Right cardiac atrium (tissue), 5 donors: ENCODE data around the gene PNPLA5. TPM values are rescaled to one million over a fixed set of nuclear protein-coding genes. Genes with fewer than 3 reads are reported as not detected.
A peak's percentile ranks its signal among the peaks of the same experiment; 100 is the strongest.
"Not testable (repeated sequence)": the region's sequence is repeated elsewhere in the genome, so short reads cannot be mapped to it uniquely, and the experiment has no call there.

Source experiments
- ATAC-seq, 2 donors: fragments of 200-7000 bp; cut with Tn5 transposase; one replicate each; pipeline versions ENCODE4 v1.8.0 to v1.9.1; 2020; ENCODE audit warnings: moderate library complexity in 2 of 2, mild to moderate bottlenecking in 1 of 2
- DNase-seq, 3 donors: peaks; one replicate each; pipeline ENCODE4 v3.0.0-alpha.2; 2020
- H3K27ac ChIP-seq: one replicate; pipeline ENCODE4 v1.5.1; 2013; ENCODE audit warnings: mild to moderate bottlenecking, low read length, control low read depth, moderate library complexity
- H3K27me3 ChIP-seq: one replicate; pipeline ENCODE4 v1.6.1; 2013; ENCODE audit not compliant: control insufficient read depth, insufficient read depth
- H3K4me1 ChIP-seq: one replicate; pipeline ENCODE4 v1.6.1; 2013; ENCODE audit warnings: low read length; ENCODE audit not compliant: control insufficient read depth, insufficient read depth
- H3K4me3 ChIP-seq: one replicate; pipeline ENCODE4 v1.5.1; 2013; ENCODE audit warnings: low read length, control low read depth
- H3K9me3 ChIP-seq: one replicate; pipeline ENCODE4 v1.6.1; 2013; ENCODE audit warnings: low read length; ENCODE audit not compliant: control insufficient read depth
- WGBS: extraction: QIAGEN DNeasy Blood & Tissue Kit; methylation state at CpG from one replicate; pipeline ENCODE4 v1.1.7; 2013; 5-methylcytosine and 5-hydroxymethylcytosine counted together
- intact Hi-C, 4 donors: fragments of 100-400 bp; cut with DNase I; formaldehyde crosslinking; loops; one replicate each; pipeline versions ENCODE4 v1.11.0 to v1.14.0; 2022 to 2023
- polyA plus RNA-seq: library from polyadenylated mRNA; stranded (reverse); fragments of 200-250 nt; gene quantifications from one replicate; pipeline ENCODE4 v1.2.3, GENCODE V29; 2013
- total RNA-seq, 4 donors: library from RNA; stranded (reverse); fragmentation: NEBNext Ultra II Directional; extraction: Animal tissue kit (Norgen Biotek cat#: 25700); gene quantifications; one replicate each; pipeline ENCODE4 v1.2.1, GENCODE V29; 2021
- donor health status: healthy with polysubstance abuse.
- donor health status: DM: no; HTN: yes; CAD: no.
- donor health status: DM: no; HTN: no; CAD: no.
- donor health status: DM: no; HTN: yes; CAD: no; lungs with severe emphysema.
- donor health status: DM: yes; HTN: yes; CAD: no.

The PNPLA5 gene
- total and polyA plus RNA-seq, 5 donors, result not detected

DNA sequence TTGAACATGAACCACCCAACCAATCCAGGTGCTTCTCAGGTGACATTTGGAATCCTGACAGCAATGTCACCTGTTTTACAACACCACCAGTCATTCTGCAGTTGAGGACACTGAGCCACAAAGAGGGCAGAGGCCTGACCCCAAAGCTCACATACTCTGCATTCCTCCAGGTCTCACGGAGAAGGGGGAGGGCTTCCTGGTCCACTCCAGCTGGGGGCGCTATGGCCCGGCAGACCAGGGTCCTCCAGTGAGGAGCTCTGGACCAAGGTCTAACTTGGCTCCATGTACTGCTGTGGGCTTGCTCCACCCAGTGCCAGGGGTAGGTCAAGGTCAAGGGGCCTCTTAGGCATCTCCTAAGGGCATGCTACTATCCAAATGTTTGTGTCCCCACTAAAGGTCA lies 30.3 kb upstream of the PNPLA5 start:
- intact Hi-C loops, result no loop called here
- DNase-seq, result no peak
- Histone ChIP-seq H3K27ac (no peak overlapping the region), H3K27me3 (no peaks in the 10 kb centered on the region), H3K4me3 (no peak overlapping the region), H3K9me3 (no peaks in the 10 kb centered on the region), H3K4me1 (no peaks in the 10 kb centered on the region)
- ATAC-seq, result no peak
- WGBS, result 78% methylated on average over 3 of the region's 3 CpGs

GRCh38 chr22:43921370-43921769 lies 29.6 kb upstream of the PNPLA5 start:
- no peaks in the 10 kb centered on the region for H3K27me3 ChIP-seq
- H3K9me3 ChIP-seq, result no peaks in the 10 kb centered on the region
- no peak for DNase-seq
- no peak for ATAC-seq
- no peak overlapping the region for H3K27ac ChIP-seq
- intact Hi-C loops, result no loop called here
- no peaks in the 10 kb centered on the region for H3K4me1 ChIP-seq
- no peak overlapping the region for H3K4me3 ChIP-seq
- WGBS, result 35% methylated on average over 4 of the region's 4 CpGs

GRCh38 chr22:43919106-43919973 lies 27.5 kb upstream of the PNPLA5 start:
- H3K4me3 ChIP-seq, result no peak overlapping the region
- H3K9me3 ChIP-seq, result no peaks in the 10 kb centered on the region
- H3K27me3 ChIP-seq, result no peaks in the 10 kb centered on the region
- ATAC-seq (no peak), DNase-seq (no peak)
- H3K27ac ChIP-seq, result no peak overlapping the region
- intact Hi-C loops, result no loop called here
- no peaks in the 10 kb centered on the region for H3K4me1 ChIP-seq
- 80% methylated on average over 16 of the region's 16 CpGs for WGBS

DNA sequence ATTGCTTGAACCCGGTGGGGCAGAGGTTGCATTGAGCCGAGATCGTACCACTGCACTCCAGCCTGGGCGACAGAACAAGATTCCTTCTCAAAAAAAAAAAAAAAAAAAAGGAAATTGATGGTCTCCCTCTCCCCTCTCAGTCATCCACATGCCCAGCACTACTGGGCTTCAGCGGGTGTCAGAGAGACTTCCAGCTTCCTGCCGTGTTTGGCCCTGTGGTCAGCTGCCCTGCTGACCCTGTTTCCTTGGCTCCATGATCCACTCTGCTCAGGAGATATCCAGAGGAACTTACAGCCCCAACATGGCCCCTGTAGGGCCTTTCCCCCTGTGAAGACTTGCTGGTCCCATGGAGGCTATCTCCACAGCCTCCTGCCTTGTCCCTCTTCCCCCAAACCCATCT lies 25.7 kb upstream of the PNPLA5 start:
- DNase-seq (no peak), ATAC-seq (no peak)
- intact Hi-C loops, result no loop called here
- Histone ChIP-seq H3K9me3 (no peaks in the 10 kb centered on the region), H3K27ac (no peak overlapping the region), H3K4me3 (no peak overlapping the region), H3K27me3 (no peaks in the 10 kb centered on the region), H3K4me1 (no peaks in the 10 kb centered on the region)
- WGBS, result 74% methylated on average over 6 of the region's 6 CpGs

DNA sequence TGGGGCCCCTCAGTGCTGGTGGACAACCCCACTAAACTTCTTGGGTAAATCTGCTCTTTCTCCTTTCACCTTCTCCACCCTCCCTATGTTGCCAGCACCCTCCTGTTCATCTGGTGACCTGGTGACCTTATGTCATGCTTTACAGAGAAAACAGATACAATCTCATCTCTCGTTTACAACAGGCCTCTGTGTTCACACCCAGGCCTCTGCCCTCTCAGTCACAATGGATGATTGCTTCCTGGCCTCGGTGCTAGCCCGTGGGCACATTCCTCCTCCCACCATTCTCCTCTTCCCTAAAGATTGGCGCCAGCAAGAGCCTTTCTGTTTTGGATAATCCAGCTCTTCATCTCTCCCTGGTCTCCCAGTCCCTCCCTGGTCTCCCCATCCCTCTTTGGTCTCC lies 19.5 kb upstream of the PNPLA5 start:
- DNase-seq (no peak), ATAC-seq (no peak)
- no peak overlapping the region for H3K27ac ChIP-seq
- H3K9me3 ChIP-seq, result no peaks in the 10 kb centered on the region
- H3K27me3 ChIP-seq, result no peaks in the 10 kb centered on the region
- no peak overlapping the region for H3K4me3 ChIP-seq
- H3K4me1 ChIP-seq, result no peaks in the 10 kb centered on the region
- intact Hi-C loops, result no loop called here
- 26% methylated on average over 4 of the region's 4 CpGs for WGBS

DNA sequence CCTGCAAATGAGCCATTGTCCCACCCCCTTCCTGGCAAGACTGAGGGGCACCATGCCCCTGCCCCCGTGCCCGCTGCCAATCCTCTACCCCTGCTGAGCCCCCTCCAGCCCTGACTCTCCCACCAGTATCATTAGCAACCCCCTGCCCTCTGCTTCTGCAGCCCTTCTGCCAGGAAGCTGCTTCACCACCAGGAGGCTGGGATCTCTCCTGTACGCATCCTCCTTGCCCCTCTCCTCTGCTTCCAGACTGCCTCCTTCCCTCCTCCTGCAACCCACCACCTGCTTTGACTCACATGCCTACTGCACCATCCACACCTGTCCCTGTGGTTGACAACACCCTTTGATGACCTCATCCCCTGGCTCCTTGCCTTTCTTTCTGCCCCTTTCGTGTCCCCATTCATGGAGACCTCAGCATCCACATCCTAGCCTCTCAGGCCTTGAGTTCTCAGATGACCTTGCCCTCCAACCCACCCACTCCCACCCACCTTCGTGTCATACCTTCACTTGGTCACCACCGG lies 18.4 kb upstream of the PNPLA5 start:
- Histone ChIP-seq H3K27me3 (no peaks in the 10 kb centered on the region), H3K4me3 (no peak overlapping the region), H3K9me3 (no peaks in the 10 kb centered on the region), H3K27ac (no peak overlapping the region), H3K4me1 (no peaks in the 10 kb centered on the region)
- intact Hi-C loops, result no loop called here
- ATAC-seq, result no peak
- no peak for DNase-seq
- 60% methylated on average over 6 of the region's 6 CpGs for WGBS

DNA sequence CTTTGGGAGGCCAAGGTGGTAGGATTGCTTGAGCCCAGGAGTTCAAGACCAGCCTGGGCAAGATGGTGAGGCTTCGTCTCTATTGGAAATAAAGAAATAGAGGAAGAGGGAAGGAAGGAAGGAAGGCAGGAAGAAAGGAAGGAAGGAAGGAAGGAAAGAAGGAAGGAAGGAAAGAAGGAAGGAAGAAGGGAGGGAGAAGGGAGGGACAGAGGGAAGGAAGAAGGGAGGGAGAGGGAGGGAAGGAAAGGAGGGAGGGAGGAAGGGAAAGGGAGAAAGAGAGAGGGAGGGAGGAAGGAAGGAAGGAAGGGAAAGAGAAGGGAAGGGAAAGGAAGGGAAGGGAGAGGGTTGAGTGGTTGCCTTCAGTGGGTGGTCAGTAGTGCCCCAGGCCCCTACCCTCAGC lies 17.9 kb upstream of the PNPLA5 start:
- Histone ChIP-seq H3K4me1 (no peaks in the 10 kb centered on the region), H3K4me3 (no peak overlapping the region), H3K27ac (no peak overlapping the region), H3K9me3 (no peaks in the 10 kb centered on the region), H3K27me3 (no peaks in the 10 kb centered on the region)
- intact Hi-C loops, result no loop called here
- DNase-seq, result no peak
- 73% methylated on average over 1 of the region's 1 CpG for WGBS
- ATAC-seq, result no peak

DNA sequence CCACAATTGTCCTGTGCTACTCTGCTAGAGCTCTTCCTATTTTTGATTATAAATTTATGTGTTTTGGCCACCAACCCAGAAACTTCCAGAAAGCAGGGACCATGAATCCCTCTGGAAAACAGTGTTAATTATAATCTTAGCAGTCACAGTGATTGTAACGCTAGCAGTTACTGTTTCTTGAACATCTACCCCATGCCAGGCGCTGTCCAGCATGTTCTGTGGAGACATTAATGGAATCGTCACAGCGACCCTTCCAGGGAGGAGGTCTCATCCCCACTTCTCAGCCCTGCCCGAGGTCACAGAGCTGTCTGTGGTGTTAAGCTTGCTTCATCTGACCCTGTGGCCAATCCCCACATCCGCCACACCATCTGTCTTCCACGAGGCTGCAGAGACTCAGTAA lies 13.9 kb upstream of the PNPLA5 start:
- no peak for ATAC-seq
- WGBS, result 39% methylated on average over 7 of the region's 7 CpGs
- H3K4me1 ChIP-seq, result no peaks in the 10 kb centered on the region
- H3K4me3 ChIP-seq, result no peak overlapping the region
- no peak for DNase-seq
- no peak overlapping the region for H3K27ac ChIP-seq
- H3K9me3 ChIP-seq, result no peaks in the 10 kb centered on the region
- intact Hi-C loops, result no loop called here
- no peaks in the 10 kb centered on the region for H3K27me3 ChIP-seq

DNA sequence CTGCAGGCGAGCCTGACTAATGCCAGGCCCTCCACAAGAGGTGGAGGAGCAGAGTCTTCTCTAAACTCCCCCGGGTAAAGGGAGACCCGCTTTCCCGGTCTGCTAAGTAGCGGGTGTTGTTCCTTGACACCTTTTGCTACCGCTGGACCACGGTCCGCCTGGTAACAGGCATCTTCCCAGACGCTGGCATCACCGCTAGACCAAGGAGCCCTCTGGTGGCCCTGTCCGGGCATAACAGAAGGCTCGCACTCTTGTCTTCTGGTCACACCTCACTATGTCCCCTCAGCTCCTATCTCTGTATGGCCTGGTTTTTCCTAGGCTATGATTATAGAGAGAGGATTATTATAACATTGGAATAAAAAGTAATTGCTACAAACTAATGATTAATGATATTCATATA lies 12.6 kb upstream of the PNPLA5 start:
- DNase-seq, result peak in 2 of 3 donors; percentile 69 to 78
- H3K9me3 ChIP-seq, ATAC-seq, intact Hi-C loops, H3K4me3 ChIP-seq, H3K27me3 ChIP-seq, H3K27ac ChIP-seq, H3K4me1 ChIP-seq: not testable (repeated sequence)
- WGBS, result 24% methylated on average over 12 of the region's 12 CpGs

GRCh38 chr22:43903033-43903432 lies 11.2 kb upstream of the PNPLA5 start:
- not testable (repeated sequence) for ATAC-seq

DNA sequence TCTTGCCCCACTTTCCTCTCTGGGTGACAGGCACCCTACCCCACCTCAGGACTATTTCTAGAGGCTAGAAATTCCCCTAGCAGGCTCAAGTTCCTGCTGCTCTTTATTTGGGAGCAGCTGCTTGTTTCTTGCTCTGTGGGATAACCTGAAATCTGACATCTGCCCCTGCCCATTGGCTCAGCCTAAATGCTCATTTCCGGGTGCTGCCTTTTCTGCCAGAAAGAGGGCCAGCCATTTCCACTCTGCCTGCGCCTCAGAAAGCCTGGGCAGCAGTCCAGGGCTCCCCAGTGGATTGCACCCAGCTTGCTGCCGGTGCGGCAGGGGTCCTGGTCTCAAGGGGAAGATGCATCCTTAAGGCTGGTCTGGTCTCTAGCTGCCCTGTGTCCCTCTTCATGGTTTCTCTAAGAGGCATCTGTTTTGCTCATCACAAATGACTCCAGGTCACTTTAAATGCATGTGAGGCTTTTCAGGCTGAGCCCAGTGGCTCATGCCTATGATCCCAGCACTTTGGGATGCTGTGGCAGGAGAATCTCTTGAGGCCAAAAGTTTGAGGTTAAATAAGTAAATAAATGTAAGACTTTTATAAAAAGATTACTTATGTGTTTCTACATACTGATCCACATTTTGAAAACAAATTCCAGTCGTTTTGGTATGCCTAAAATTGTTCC lies 10.3 kb upstream of the PNPLA5 start:
- H3K4me1 ChIP-seq, result no peaks in the 10 kb centered on the region
- H3K27me3 ChIP-seq, result no peaks in the 10 kb centered on the region
- WGBS, result 47% methylated on average over 5 of the region's 5 CpGs
- no peak for DNase-seq
- H3K4me3 ChIP-seq, result no peak overlapping the region
- intact Hi-C loops, result no loop called here
- no peaks in the 10 kb centered on the region for H3K9me3 ChIP-seq
- no peak overlapping the region for H3K27ac ChIP-seq
- no peak for ATAC-seq

More at GRCh38 chr22:43903033-43903432, 11.2 kb upstream of the PNPLA5 start:
- H3K27ac ChIP-seq, intact Hi-C loops, DNase-seq, H3K27me3 ChIP-seq, H3K9me3 ChIP-seq, H3K4me3 ChIP-seq, H3K4me1 ChIP-seq: not testable (repeated sequence)
- 62% methylated on average over 12 of the region's 12 CpGs for WGBS
